ENCODE data around the gene MYCBPAP.

Gene MYCBPAP

GRCh38 chr17:50538549-50539410, 30.5 kb downstream of the MYCBPAP start:
- Histone ChIP-seq H4K20me1 (ENCODE audit: insufficient read depth, low read length) (no peaks in the 10 kb centered on the region), H3K36me3 (replicated peaks; ENCODE audit: insufficient read depth, low read length) (no peaks in the 10 kb centered on the region), H3F3A (ENCODE audit: insufficient read depth, low read length) (no peaks in the 10 kb centered on the region), H3K4me3 (ENCODE audit: low read length) (no peak overlapping the region), H3K79me2 (ENCODE audit: low read length) (no peaks in the 10 kb centered on the region), H3K27me3 (replicated peaks; ENCODE audit: insufficient read depth, low read length) (peaks cover 46% of the 10 kb centered on the region), H3K4me1 (ENCODE audit: low read length) (peaks cover 9% of the 10 kb centered on the region; the same call in 1 of the 2 replicates), H3K9me2 (replicated peaks; ENCODE audit: insufficient read depth, low read length) (no peaks in the 10 kb centered on the region), H3K27ac (ENCODE audit: low read length) (no peak overlapping the region), H3K4me2 (ENCODE audit: low read depth, low read length) (no peak overlapping the region), H2AFZ (ENCODE audit: low read length) (no peak overlapping the region), H3K9ac (ENCODE audit: low read length) (no peak overlapping the region), H3K9me3 (replicated peaks; ENCODE audit: insufficient read depth, low read length) (no peaks in the 10 kb centered on the region)
- TF ChIP-seq EZH2phosphoT487 (IDR thresholded peaks at IDR 0.05; ENCODE audit: low read length) (no peak), CTCF (IDR thresholded peaks at IDR 0.05; ENCODE audit: low read length) (no peak), EZH2 (optimal IDR thresholded peaks at IDR 0.05; ENCODE audit: low read depth, low read length) (no peak)
- DNase-seq: no peak

- Histone ChIP-seq H3K4me3 (ENCODE audit: low read length) (no peak overlapping the region), H2AFZ (ENCODE audit: low read length) (no peak overlapping the region), H3K9me2 (replicated peaks; ENCODE audit: insufficient read depth, low read length) (no peaks in the 10 kb centered on the region), H3K36me3 (replicated peaks; ENCODE audit: insufficient read depth, low read length) (no peaks in the 10 kb centered on the region), H3F3A (ENCODE audit: insufficient read depth, low read length) (no peaks in the 10 kb centered on the region), H3K27ac (ENCODE audit: low read length) (no peak overlapping the region), H3K79me2 (ENCODE audit: low read length) (no peaks in the 10 kb centered on the region), H3K27me3 (replicated peaks; ENCODE audit: insufficient read depth, low read length) (peaks cover 34% of the 10 kb centered on the region), H4K20me1 (ENCODE audit: insufficient read depth, low read length) (no peaks in the 10 kb centered on the region), H3K4me2 (ENCODE audit: low read depth, low read length) (no peak overlapping the region), H3K4me1 (ENCODE audit: low read length) (peaks cover 9% of the 10 kb centered on the region; the same call in 1 of the 2 replicates), H3K9me3 (replicated peaks; ENCODE audit: insufficient read depth, low read length) (no peaks in the 10 kb centered on the region), H3K9ac (ENCODE audit: low read length) (no peak overlapping the region)
- DNase-seq: no peak
- TF ChIP-seq EZH2phosphoT487 (IDR thresholded peaks at IDR 0.05; ENCODE audit: low read length) (no peak), CTCF (IDR thresholded peaks at IDR 0.05; ENCODE audit: low read length) (no peak), EZH2 (optimal IDR thresholded peaks at IDR 0.05; ENCODE audit: low read depth, low read length) (no peak)
Measured at GRCh38 chr17:50539762-50540559, 31.7 kb downstream of the MYCBPAP start.

- no peaks in the 10 kb centered on the region for H3F3A ChIP-seq (ENCODE audit: insufficient read depth, low read length)
- peaks cover 9% of the 10 kb centered on the region; the same call in 1 of the 2 replicates for H3K4me1 ChIP-seq (ENCODE audit: low read length)
- peak overlapping the region; percentile 84; the same call in 1 of the 2 replicates for H2AFZ ChIP-seq (ENCODE audit: low read length)
- TF ChIP-seq CTCF (IDR thresholded peaks at IDR 0.05; ENCODE audit: low read length): no peak
- no peak for TF ChIP-seq EZH2 (optimal IDR thresholded peaks at IDR 0.05; ENCODE audit: low read depth, low read length)
- no peak for TF ChIP-seq EZH2phosphoT487 (IDR thresholded peaks at IDR 0.05; ENCODE audit: low read length)
- H3K27me3 ChIP-seq (replicated peaks; ENCODE audit: insufficient read depth, low read length): peaks cover 27% of the 10 kb centered on the region
- H3K9me3 ChIP-seq (replicated peaks; ENCODE audit: insufficient read depth, low read length): no peaks in the 10 kb centered on the region
- no peaks in the 10 kb centered on the region for H3K79me2 ChIP-seq (ENCODE audit: low read length)
- H3K4me2 ChIP-seq (ENCODE audit: low read depth, low read length): 0 out of 2 replicates have a peak overlapping the region, but pooled peaks have one; percentile 79
- H3K27ac ChIP-seq (ENCODE audit: low read length): no peak overlapping the region
- H3K9ac ChIP-seq (ENCODE audit: low read length): no peak overlapping the region
- H3K9me2 ChIP-seq (replicated peaks; ENCODE audit: insufficient read depth, low read length): no peaks in the 10 kb centered on the region
- no peaks in the 10 kb centered on the region for H3K36me3 ChIP-seq (replicated peaks; ENCODE audit: insufficient read depth, low read length)
- H3K4me3 ChIP-seq (ENCODE audit: low read length): peak overlapping the region; percentile 68; the same call in 1 of the 2 replicates
- DNase-seq: no peak
- H4K20me1 ChIP-seq (ENCODE audit: insufficient read depth, low read length): no peaks in the 10 kb centered on the region
Measured at GRCh38 chr17:50540560-50541401, 32.5 kb downstream of the MYCBPAP start.
